Measurements from ENCODE around the gene ZNF32. TPM values are rescaled to one million over a fixed set of nuclear protein-coding genes. Genes with fewer than 3 reads are reported as not detected.
"Not testable (repeated sequence)": the region's sequence is repeated elsewhere in the genome, so short reads cannot be mapped to it uniquely, and the experiment has no call there.

The ZNF32 gene
- total RNA-seq, 1 donor from 2014 or later: 51.1 TPM

GRCh38 chr10:43647576-43647975, 1.1 kb downstream of the ZNF32 start:
- Histone ChIP-seq H3K4me1 (peaks cover 15% of the 10 kb centered on the region), H3K9me3 (peaks cover 22% of the 10 kb centered on the region), H3K4me3 (peak overlapping the region; percentile 80 to 94), H3K27ac (no peak overlapping the region), H3K36me3 (peaks cover 13 to 36% of the 10 kb centered on the region in 2 donors), H3K27me3 (no peaks in the 10 kb centered on the region)
- intact Hi-C loops (cut with DNase I): no loop called here
- TF ChIP-seq POLR2A (IDR thresholded peaks at IDR 0.05): no peak
- no peak for TF ChIP-seq CTCF (IDR thresholded peaks at IDR 0.05)
- DNase-seq (ENCODE audit: extremely low spot score in 2 of 2): no peak

DNA sequence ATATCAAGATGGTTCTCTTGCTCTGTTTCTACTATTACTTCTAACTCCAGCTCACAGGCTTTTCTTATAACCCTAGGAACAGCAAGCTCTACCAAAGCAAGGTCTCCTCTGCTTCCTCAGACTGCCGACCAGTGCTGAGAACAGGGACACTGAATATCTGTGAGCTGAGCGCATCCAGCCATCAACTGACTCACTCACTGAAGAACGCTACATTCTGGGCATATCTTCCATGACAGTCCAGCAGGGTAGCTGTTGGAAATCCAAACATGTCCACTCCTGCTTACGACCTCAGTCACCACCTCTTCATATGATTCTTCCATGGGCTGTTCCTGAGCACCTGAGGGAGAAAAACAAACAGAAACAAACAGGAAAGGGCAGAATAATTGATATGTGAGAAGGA, 2.8 kb downstream of the ZNF32 start:
- Histone ChIP-seq H3K27ac (no peak overlapping the region), H3K36me3 (peaks cover 13 to 36% of the 10 kb centered on the region in 2 donors), H3K4me3 (no peak overlapping the region), H3K9me3 (peaks cover 22% of the 10 kb centered on the region), H3K27me3 (no peaks in the 10 kb centered on the region), H3K4me1 (peaks cover 15% of the 10 kb centered on the region)
- intact Hi-C loops (cut with DNase I): no loop called here
- TF ChIP-seq POLR2AphosphoS5 (IDR thresholded peaks at IDR 0.05; ENCODE audit: insufficient read depth in 1 of 2, low read depth in 1 of 2): no peak
- no peak for TF ChIP-seq CTCF (IDR thresholded peaks at IDR 0.05)
- no peak for TF ChIP-seq POLR2A (IDR thresholded peaks at IDR 0.05)
- no peak for DNase-seq (ENCODE audit: extremely low spot score in 2 of 2)

DNA sequence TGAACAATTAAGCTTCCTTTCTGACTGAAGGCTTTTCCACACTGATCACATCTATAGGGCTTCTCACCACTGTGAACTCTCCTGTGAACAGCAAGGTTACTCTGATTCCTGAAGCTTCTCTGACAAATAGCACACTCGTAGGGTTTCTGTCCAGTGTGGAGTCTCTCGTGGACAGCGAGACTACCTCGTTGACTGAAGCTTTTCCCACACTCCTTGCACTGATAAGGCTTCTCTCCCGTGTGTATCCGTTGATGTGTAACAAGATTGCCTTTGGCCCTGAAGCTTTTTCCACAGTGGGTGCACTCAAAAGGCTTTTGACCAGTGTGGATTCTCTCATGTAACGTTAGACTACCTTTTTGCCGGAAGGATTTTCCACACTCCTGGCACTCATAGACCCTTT, 4.4 kb downstream of the ZNF32 start:
- no peak overlapping the region for H3K27ac ChIP-seq
- peaks cover 22% of the 10 kb centered on the region for H3K9me3 ChIP-seq
- H3K36me3 ChIP-seq: peaks cover 13 to 36% of the 10 kb centered on the region in 2 donors
- no peak for TF ChIP-seq CTCF (IDR thresholded peaks at IDR 0.05)
- no peak for TF ChIP-seq POLR2AphosphoS5 (IDR thresholded peaks at IDR 0.05; ENCODE audit: insufficient read depth in 1 of 2, low read depth in 1 of 2)
- TF ChIP-seq POLR2A (IDR thresholded peaks at IDR 0.05): no peak
- intact Hi-C loops (cut with DNase I): no loop called here
- H3K4me3 ChIP-seq: no peak overlapping the region
- no peaks in the 10 kb centered on the region for H3K27me3 ChIP-seq
- H3K4me1 ChIP-seq: peaks cover 10% of the 10 kb centered on the region
- no peak for DNase-seq (ENCODE audit: extremely low spot score in 2 of 2)

GRCh38 chr10:43640603-43641002, 8.1 kb downstream of the ZNF32 start:
- intact Hi-C loops (cut with DNase I): no loop called here

GRCh38 chr10:43635816-43636215, 12.9 kb downstream of the ZNF32 start:
- H3K27me3 ChIP-seq, H3K27ac ChIP-seq: not testable (repeated sequence)

More at GRCh38 chr10:43640603-43641002, 8.1 kb downstream of the ZNF32 start:
- peaks cover 13 to 28% of the 10 kb centered on the region in 2 donors for H3K36me3 ChIP-seq
- no peak for TF ChIP-seq POLR2A (IDR thresholded peaks at IDR 0.05)
- TF ChIP-seq CTCF (IDR thresholded peaks at IDR 0.05): no peak
- no peak for TF ChIP-seq POLR2AphosphoS5 (IDR thresholded peaks at IDR 0.05; ENCODE audit: insufficient read depth in 1 of 2, low read depth in 1 of 2)
- DNase-seq (ENCODE audit: extremely low spot score in 2 of 2): no peak
- H3K4me3 ChIP-seq: no peak overlapping the region
- no peak overlapping the region for H3K27ac ChIP-seq
- no peaks in the 10 kb centered on the region for H3K4me1 ChIP-seq
- H3K27me3 ChIP-seq: no peaks in the 10 kb centered on the region
- H3K9me3 ChIP-seq: peaks cover 18% of the 10 kb centered on the region

DNA sequence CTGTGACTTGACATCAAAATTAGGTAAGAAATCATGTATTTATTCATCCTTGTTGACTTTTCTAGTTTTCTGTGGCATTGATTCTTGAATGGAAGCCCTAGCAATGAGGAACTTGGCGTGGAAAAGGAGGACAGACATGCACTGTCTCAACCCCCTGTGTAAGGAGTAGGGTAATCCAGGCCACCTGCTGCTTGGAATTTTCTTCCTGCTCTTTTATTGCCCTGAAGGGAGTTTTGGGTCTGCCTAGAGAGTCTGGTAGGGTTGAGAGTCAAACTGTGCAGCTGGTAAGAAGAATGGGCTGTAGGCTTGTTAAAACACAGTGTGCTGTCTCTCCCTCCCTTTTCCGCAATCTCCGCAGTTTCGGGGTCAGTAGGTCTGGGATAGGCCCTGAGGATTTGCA, 19.7 kb downstream of the ZNF32 start:
- H3K27me3 ChIP-seq: no peaks in the 10 kb centered on the region
- no peaks in the 10 kb centered on the region for H3K9me3 ChIP-seq
- no peaks in the 10 kb centered on the region for H3K36me3 ChIP-seq
- no peaks in the 10 kb centered on the region for H3K4me1 ChIP-seq
- DNase-seq (ENCODE audit: extremely low spot score in 2 of 2): no peak
- TF ChIP-seq CTCF (IDR thresholded peaks at IDR 0.05) (no peak), POLR2AphosphoS5 (IDR thresholded peaks at IDR 0.05; ENCODE audit: insufficient read depth in 1 of 2, low read depth in 1 of 2) (no peak), POLR2A (IDR thresholded peaks at IDR 0.05) (no peak)
- H3K4me3 ChIP-seq: no peak overlapping the region
- H3K27ac ChIP-seq: no peak overlapping the region
- intact Hi-C loops (cut with DNase I): no loop called here

More at GRCh38 chr10:43635816-43636215, 12.9 kb downstream of the ZNF32 start:
- H3K4me3 ChIP-seq; H3K9me3 ChIP-seq; H3K36me3 ChIP-seq; DNase-seq (ENCODE audit: extremely low spot score in 2 of 2); intact Hi-C loops (cut with DNase I); H3K4me1 ChIP-seq: not testable (repeated sequence)
